ENCODE data around the gene RFC3. TPM values are rescaled to one million over a fixed set of nuclear protein-coding genes. Genes with fewer than 3 reads are reported as not detected.
"Not testable (repeated sequence)": the region's sequence is repeated elsewhere in the genome, so short reads cannot be mapped to it uniquely, and the experiment has no call there.

Gene RFC3, protein sequence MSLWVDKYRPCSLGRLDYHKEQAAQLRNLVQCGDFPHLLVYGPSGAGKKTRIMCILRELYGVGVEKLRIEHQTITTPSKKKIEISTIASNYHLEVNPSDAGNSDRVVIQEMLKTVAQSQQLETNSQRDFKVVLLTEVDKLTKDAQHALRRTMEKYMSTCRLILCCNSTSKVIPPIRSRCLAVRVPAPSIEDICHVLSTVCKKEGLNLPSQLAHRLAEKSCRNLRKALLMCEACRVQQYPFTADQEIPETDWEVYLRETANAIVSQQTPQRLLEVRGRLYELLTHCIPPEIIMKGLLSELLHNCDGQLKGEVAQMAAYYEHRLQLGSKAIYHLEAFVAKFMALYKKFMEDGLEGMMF
- 10 to 100 TPM; 24.2 to 31.5 (median 30.8) TPM for polyA plus RNA-seq (ENCODE audit: insufficient read length in 3 of 3)

DNA sequence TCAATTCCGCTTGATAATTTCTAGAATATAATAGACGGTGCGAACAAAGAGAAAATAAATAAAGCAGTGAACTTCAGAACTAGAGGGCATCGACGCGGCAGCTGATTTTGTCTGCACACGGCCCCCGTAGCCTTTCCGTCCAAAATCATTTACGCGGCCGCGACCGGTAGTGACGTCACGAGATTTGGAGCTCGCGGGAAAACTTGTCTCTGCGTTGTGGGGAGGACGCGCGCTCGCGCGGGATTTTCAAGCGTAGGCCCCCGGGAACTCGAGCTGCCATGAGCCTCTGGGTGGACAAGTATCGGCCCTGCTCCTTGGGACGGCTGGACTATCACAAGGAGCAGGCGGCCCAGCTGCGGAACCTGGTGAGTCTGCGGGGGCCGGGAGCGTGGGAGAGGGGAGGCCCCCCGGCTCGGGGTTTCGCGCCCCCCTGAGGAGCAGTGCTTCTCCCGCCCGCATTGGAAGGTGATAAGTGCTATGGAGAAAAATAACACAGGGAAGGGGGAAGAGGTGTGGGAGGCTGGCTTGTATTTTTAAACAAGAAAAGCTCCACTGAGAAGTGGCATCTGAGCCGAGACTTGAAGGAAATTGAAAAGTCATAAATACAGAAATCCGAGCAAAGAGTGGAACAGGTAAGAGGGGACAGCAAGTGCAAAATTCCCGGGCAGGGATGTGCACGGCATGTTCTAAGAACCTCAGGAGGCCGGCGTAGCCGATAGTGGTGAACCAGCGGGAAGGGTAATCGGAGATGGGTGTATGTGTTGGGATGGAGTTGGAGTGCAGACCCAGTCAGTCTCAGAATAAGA, at the start of gene RFC3:
Gene RFC3 (plus strand): TSS at position 249 of the 806 bp plus-strand sequence. CDS start 30 bp downstream, at position 279.
- DNase-seq (ENCODE audit: low read depth in 3 of 3, low spot score in 2 of 3) = peak; percentile 88 to 94 (median 90)

DNA sequence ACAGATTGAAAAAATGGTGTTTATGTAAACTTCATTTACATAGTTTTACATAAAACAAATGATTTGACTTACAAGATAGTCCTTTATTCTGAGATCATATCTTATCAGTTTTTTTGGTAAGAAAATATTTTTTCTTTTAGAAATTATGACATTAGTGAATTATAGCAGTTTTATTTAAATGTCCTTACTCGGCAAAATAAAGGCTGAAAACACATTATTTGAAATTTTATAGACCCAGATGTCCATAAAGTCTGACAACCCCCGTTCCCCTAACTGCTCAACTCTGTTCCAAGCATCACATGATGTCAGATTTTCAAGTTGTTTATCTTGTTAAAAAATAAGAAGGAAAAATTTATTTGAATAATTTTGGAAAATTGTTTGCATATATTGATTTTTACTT, 46.7 kb upstream of the RFC3 start:
- no peak for DNase-seq (ENCODE audit: low read depth in 3 of 3, low spot score in 2 of 3)

DNA sequence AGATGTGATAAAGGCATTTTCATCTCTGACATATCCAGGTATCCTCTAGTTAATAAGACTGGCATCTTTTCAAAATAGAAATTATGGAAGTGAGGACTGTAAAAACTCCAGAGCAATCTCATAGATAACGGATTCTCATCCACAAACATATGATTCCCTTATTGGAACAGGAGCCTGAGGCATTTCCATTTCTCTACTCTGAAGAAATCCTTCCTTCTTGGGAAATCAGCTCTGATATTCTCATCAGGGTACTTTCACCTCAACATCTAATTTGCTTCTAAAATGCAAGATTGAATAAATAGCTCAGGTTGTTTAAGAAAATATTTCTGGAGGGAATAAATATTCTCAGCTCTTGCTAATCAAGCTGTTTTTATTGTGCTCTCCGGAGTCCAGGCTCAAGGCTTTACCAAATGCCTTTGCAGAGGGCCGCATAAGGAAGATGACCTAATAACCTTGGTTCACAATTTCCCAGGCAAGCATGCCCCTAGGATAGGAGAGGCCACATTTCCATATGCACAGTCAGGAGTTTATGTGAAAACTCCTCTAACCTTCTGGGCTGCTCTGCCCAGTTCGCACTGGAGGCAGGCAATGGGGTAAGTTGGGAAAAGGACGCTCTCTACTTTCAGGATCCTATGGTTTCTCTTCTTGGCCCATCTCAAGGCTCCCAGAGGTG, 44.0 kb upstream of the RFC3 start:
- DNase-seq (ENCODE audit: low read depth in 3 of 3, low spot score in 2 of 3) = no peak

GRCh38 chr13:33775339-33776108, 42.4 kb upstream of the RFC3 start:
- no peak for DNase-seq (ENCODE audit: low read depth in 3 of 3, low spot score in 2 of 3)

DNA sequence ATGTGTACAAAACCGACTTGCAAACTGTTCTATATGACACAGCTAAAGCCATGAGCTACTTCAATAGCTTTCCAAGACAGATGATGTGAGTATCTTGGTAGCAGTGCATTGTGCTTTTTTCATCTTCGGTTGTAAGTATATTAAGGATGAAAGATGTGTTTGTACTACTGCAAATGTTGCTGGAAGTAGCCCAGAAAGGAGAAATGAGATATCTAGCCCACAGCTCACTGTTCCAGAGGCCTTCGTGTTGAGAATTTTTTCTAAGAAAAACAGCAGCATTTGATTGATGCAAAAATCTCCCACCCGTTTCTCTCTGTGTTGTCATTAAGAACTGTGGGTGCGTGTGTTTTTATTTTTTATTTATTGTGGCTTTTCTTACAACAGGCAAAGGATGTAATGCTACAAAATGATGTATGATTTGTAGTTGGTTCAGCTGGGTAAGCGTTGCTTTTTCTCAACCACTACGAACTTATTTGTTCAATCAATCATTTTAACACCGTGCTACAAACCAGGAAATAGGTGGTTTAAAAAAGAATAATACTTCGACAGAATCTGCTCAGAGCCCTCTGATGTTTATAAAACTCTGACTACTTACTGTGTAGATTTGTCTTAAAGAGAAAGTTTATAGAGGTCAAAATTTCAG, 41.6 kb upstream of the RFC3 start:
- DNase-seq (ENCODE audit: low read depth in 3 of 3, low spot score in 2 of 3) = no peak

DNA sequence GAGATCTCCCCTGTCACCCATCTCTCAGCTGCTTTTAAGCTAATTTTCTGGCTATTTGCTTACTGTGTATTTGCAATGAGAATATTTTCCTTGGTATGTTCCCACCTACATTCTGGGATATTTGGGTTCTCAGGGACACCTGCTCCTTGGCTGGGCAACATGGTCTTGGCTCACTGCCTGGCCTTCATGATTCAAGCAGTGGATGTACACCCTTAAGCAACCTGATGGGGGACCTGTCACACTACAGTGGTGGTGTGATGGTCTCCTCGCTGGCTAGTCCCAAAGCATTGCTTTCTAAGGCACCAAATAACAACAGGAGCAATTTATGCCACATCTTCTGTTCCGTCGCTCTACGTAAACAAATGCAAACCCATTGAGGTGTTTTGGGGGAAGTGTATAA, 35.3 kb upstream of the RFC3 start:
- no peak for DNase-seq (ENCODE audit: low read depth in 3 of 3, low spot score in 2 of 3)

DNA sequence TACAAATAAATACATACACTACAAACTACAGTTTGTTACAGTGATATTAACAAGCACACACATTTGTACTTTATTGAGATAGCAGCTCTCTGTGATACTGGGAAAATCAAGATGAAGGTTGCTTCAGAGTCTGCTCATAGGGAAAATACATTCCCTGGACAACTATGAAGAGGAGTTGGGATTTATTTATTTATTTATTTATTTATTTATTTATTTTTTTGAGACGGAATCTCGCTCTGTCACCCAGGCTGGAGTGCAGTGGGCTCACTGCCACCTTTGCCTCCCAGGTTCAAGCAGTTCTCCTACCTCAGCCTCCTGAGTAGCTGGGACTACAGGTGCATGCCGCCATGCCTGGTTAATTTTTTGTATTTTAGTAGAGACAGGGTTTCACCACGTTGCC, 34.7 kb upstream of the RFC3 start:
- DNase-seq (ENCODE audit: low read depth in 3 of 3, low spot score in 2 of 3) = not testable (repeated sequence)

DNA sequence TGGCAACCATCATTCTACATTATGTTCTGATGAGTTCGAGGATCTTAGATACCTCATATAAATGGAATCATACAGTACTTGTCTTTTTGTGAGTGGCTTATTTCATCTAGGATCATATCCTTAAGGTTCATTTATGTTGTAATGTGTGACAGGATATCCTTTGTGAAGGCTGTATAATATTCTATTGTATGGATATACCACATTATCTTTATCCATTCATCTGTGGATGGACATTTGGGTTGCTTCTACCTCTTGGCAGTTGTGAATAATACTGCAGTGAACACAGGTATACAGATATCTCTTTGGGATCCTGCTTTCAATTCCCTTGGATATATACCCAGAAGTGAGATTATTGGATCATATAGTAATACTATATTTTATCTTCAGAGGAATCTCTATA, 33.2 kb upstream of the RFC3 start:
- DNase-seq (ENCODE audit: low read depth in 3 of 3, low spot score in 2 of 3) = no peak

DNA sequence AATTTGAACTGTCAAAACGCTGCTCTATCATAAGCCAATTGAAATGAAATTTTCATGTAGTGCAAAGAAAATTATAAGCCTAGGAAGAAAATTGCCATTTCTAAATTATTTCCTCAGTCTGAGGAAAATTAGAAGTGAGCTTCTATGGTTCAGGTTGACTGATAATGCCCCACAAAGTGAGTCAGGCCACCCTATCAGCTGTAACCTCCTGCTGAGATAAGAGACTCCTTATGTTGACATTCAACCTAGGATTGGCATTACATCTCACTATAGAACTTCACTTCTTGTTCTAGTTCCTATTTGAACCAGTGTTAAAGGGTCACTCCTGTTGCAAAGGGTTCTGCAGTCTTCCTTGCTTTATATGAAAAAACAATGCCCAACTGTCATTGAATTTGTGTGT, 32.6 kb upstream of the RFC3 start:
- no peak for DNase-seq (ENCODE audit: low read depth in 3 of 3, low spot score in 2 of 3)

DNA sequence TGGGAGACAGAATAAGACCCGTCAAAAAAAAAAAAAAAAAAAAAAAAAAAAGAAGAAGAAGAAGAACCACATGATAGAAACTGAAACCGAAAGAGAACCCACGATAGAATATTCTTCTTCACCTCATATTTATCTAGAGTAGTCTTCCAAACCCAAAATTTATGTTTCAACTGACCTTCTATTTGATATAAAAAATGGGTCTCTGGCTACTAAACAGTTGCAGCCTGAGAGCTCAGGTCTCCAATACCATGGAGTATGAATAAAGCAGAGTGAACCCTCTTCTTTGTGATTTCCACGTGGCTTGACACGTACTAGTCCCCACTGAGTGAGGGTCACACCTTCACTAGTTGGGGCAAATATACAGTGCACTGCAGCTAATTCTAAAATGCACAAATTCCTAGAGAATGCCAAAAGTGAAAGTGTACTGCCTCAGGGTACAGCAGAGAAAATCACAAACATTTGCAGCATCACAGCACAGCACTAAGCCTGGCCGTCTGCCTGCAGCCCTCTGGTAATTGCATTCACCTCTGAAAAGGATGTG, 30.8 kb upstream of the RFC3 start:
- DNase-seq (ENCODE audit: low read depth in 3 of 3, low spot score in 2 of 3) = no peak

- no peak for DNase-seq (ENCODE audit: low read depth in 3 of 3, low spot score in 2 of 3)
Measured at GRCh38 chr13:33789066-33789606, 28.8 kb upstream of the RFC3 start.

GRCh38 chr13:33789739-33790138, 28.2 kb upstream of the RFC3 start:
- DNase-seq (ENCODE audit: low read depth in 3 of 3, low spot score in 2 of 3) = no peak

DNA sequence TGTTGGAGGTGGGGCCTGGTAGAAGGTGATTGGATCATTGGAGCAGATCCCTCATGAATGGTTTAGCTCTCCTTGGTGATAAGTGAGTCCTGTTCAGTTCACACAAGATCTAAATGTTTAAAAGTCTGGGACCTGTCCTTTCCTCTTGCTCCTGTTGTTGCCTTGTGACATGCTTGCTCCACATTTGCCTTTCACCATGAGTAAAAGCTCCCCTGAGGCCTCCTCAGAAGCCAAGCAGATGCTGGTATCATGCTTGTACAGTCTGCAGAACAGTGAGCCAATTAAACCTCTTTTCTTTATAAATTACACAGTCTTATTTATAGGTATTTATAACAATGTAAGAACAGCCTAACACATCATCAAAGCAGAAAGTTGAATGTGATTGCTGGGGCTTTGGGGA, 24.2 kb upstream of the RFC3 start:
- no peak for DNase-seq (ENCODE audit: low read depth in 3 of 3, low spot score in 2 of 3)

DNA sequence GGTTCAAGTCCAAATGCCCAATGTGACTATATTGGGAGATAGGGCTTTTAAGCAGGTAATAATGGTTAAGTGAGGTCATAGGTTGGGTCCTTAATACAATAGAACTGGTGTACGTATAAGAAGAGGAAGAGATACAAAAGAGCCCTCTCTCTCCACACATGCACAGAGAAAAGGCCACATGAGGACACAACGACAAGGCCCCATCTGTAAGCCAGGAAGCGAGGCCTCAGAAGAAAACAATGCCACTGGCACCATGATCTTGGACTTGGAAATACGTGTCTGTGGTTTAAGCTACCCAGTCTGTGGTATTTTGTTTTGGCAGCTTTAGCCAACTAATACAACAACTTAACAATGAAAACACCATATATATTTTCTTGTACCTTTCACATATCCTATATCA, 23.4 kb upstream of the RFC3 start:
- DNase-seq (ENCODE audit: low read depth in 3 of 3, low spot score in 2 of 3) = no peak

GRCh38 chr13:33796095-33796494, 21.9 kb upstream of the RFC3 start:
- DNase-seq (ENCODE audit: low read depth in 3 of 3, low spot score in 2 of 3) = no peak

DNA sequence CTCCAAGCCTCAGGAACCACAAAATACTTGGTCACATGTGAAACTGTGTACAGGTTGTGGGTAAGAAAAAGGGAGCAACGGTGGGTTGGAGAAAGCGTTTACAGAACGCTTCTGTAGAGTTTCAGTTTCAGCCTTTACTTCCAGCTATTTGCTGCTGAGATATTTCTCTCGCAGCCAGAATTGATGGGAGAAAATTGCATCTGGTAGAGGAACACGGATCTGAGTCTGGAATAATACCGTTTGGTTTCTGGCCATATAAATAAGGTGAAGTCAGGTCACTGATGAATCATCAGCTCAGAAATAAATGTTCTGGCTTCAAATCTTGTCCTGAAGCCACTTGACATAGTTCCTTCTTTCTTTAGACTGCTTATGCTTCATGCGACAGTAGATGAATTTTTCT, 20.3 kb upstream of the RFC3 start:
- DNase-seq (ENCODE audit: low read depth in 3 of 3, low spot score in 2 of 3) = no peak

- no peak for DNase-seq (ENCODE audit: low read depth in 3 of 3, low spot score in 2 of 3)
Measured at GRCh38 chr13:33798023-33798422, 19.9 kb upstream of the RFC3 start.

- DNase-seq (ENCODE audit: low read depth in 3 of 3, low spot score in 2 of 3) = peak in 1 of 3 donors; percentile 15
Measured at GRCh38 chr13:33799950-33800592, 17.9 kb upstream of the RFC3 start.

GRCh38 chr13:33800646-33801186, 17.2 kb upstream of the RFC3 start:
- DNase-seq (ENCODE audit: low read depth in 3 of 3, low spot score in 2 of 3) = no peak

Data from right renal cortex interstitium (tissue), 3 donors.